Activated B cell treated with CpG ODN at 0.5 μM for 24 hours (primary cell): ENCODE results near the gene SLC10A7. TPM values are rescaled to one million over a fixed set of nuclear protein-coding genes. Genes with fewer than 3 reads are reported as not detected.

ENCODE experiments used
- ATAC-seq: fragments of 200-7000 bp; cut with Tn5 transposase; one replicate; pipeline ENCODE4 v1.10.0; 2021; ENCODE audit warnings: low read depth, mild to moderate bottlenecking, moderate library complexity
- CTCF ChIA-PET: fragments of 350-600 bp; sonication (Branson Sonifier 250); formaldehyde crosslinking; loops from one replicate; lab custom pipeline; 2021; ENCODE audit warnings: antibody characterized with exemption; lab: Charles Lee
- POLR2A ChIA-PET: fragments of 350-600 bp; sonication (Branson Sonifier 250); formaldehyde crosslinking; loops from one replicate; lab custom pipeline; 2021; ENCODE audit warnings: antibody characterized with exemption; lab: Charles Lee
- DNase-seq: peaks from one replicate; pipeline ENCODE4 v3.0.0; 2022
- H3K27ac Mint-ChIP-seq: one replicate; pipeline ENCODE4 v1.8.0; 2020; ENCODE audit warnings: mixed read lengths
- H3K27me3 Mint-ChIP-seq: one replicate; pipeline ENCODE4 v1.8.0; 2021; ENCODE audit warnings: mixed read lengths
- H3K36me3 Mint-ChIP-seq: one replicate; pipeline ENCODE4 v1.8.0; 2021; ENCODE audit warnings: low read depth, mixed read lengths
- H3K4me1 Mint-ChIP-seq: one replicate; pipeline ENCODE4 v1.8.0; 2021; ENCODE audit warnings: mixed read lengths
- H3K4me3 Mint-ChIP-seq: one replicate; pipeline ENCODE4 v1.8.0; 2020; ENCODE audit warnings: mild to moderate bottlenecking, mixed read lengths
- H3K9me3 Mint-ChIP-seq: one replicate; pipeline ENCODE4 v1.8.0; 2020; ENCODE audit warnings: mixed read lengths
- CTCF ChIP-seq: fragments of 200-600 bp; IDR thresholded peaks from one replicate; pipeline ENCODE4 v1.8.0; 2022; ENCODE audit warnings: antibody characterized with exemption, mild to moderate bottlenecking
- intact Hi-C: fragments of 100-400 bp; cut with micrococcal nuclease; formaldehyde crosslinking; loops from one replicate; pipeline ENCODE4 v1.15.1; 2024
- total RNA-seq: library from RNA; stranded (reverse); gene quantifications from 2 replicates; pipeline ENCODE4 v1.2.3, GENCODE V29; 2022

Gene SLC10A7
- total RNA-seq, 1 donor from 2014 or later, result 16.3 TPM

- Mint-ChIP-seq H3K4me1 (peaks cover 5% of the 10 kb centered on the region), H3K27ac (no peak overlapping the region), H3K4me3 (no peak overlapping the region), H3K36me3 (no peaks in the 10 kb centered on the region), H3K9me3 (no peaks in the 10 kb centered on the region), H3K27me3 (no peaks in the 10 kb centered on the region)
- intact Hi-C loops, result loop anchor here (5.0 to 10.0 kb wide), 6 partner anchors 184 to 1524 kb away; partner anchors contain the start of genes POU4F2 and SLC10A7
- ChIA-PET CTCF (interaction anchor here (6.5 kb wide), 1 partner anchor 756 kb away, joined by 58 read pairs; no protein-coding TSS in a partner anchor), POLR2A (no interaction called here)
- ATAC-seq, result no peak
- no peak for TF ChIP-seq CTCF
- DNase-seq, result no peak
Observed at GRCh38 chr4:146340798-146341197, 180.9 kb downstream of the SLC10A7 start.

DNA sequence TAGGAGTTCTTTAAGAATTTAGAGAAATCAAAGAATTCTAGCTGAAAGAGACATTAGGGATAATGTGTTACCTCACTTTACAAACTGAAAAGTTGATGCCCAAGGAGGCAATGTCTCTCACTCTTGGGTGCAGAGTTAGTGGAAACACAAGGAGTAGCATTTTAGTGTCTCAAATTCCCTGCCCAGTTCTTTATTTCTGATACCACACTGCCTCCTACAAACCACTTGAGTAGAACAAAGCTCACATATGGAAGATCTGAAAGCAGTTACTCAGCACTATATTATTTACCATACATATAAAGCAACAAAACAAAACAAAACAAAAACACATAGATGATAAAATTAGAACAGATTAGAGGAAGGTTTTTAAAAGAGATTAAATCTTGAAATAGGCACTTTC is 183.2 kb downstream of the SLC10A7 start:
- no peak overlapping the region for H3K4me3 Mint-ChIP-seq
- no peak overlapping the region for H3K27ac Mint-ChIP-seq
- no peaks in the 10 kb centered on the region for H3K27me3 Mint-ChIP-seq
- no peaks in the 10 kb centered on the region for H3K9me3 Mint-ChIP-seq
- TF ChIP-seq CTCF, result no peak
- ChIA-PET POLR2A (no interaction called here), CTCF (interaction anchor here (0.7 kb wide), 1 partner anchor 758 kb away, joined by 4 read pairs; no protein-coding TSS in a partner anchor)
- peaks cover 5% of the 10 kb centered on the region for H3K4me1 Mint-ChIP-seq
- no peak for ATAC-seq
- no peak for DNase-seq
- H3K36me3 Mint-ChIP-seq, result no peaks in the 10 kb centered on the region
- intact Hi-C loops, result no loop called here

DNA sequence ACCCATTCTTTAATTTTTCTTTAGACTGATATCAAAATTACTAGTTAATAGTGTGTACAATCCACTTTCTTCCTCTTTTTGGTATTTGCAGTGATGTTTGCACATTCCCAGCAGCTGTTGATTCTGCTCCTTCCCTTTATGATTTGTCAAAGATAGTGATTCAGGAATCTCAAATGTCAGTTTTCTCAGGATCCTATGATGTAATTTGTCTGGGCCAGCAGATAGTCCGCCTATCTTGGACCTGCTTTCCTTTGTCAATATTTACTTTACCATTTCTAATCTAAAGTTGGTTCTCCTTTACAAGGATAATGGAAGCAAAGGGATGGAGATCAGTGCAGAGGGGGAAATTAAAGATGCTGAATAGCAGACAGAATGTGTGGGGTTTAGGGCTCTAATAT is 185.3 kb downstream of the SLC10A7 start:
- Mint-ChIP-seq H3K9me3 (no peaks in the 10 kb centered on the region), H3K4me1 (no peaks in the 10 kb centered on the region), H3K4me3 (no peak overlapping the region), H3K36me3 (no peaks in the 10 kb centered on the region), H3K27me3 (no peaks in the 10 kb centered on the region), H3K27ac (no peak overlapping the region)
- CTCF ChIA-PET, result interaction anchor here (1.2 kb wide), 1 partner anchor 760 kb away, joined by 6 read pairs; no protein-coding TSS in a partner anchor
- no peak for ATAC-seq
- POLR2A ChIA-PET, result no interaction called here
- intact Hi-C loops, result no loop called here
- TF ChIP-seq CTCF, result no peak
- no peak for DNase-seq

DNA sequence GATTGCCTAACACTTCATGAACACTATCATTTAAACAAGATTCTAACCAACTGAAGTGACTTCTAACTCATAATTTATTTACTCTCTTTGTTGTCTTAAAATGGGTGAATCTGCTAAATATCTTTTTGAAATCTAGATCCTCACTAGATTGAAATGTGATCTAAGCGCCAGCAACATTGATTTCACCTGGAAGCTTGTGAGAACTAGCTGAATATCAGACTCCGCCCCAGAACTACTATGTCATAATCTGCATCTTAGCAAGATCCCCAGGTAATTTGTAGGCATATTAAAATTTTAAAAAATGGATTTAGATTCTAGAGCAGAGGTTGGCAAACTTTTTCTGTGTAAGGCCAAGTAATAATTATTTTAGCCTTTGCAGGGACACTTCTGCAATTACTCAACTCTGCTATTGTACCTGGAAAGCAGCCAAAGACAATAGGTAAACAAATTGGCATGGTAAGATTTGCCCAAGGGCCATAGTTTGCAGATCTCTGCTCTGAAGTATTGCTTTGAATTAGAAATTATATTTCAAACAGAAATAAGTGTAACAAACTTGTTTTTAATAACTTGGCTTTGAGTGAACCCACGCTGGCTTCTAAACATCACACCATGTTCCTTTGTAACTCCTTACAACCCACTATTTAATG is 185.9 kb downstream of the SLC10A7 start:
- Mint-ChIP-seq H3K4me3 (no peak overlapping the region), H3K27ac (no peak overlapping the region), H3K27me3 (no peaks in the 10 kb centered on the region), H3K36me3 (no peaks in the 10 kb centered on the region), H3K4me1 (no peaks in the 10 kb centered on the region), H3K9me3 (no peaks in the 10 kb centered on the region)
- TF ChIP-seq CTCF, result no peak
- ChIA-PET CTCF (no interaction called here), POLR2A (no interaction called here)
- ATAC-seq (no peak), DNase-seq (no peak)
- intact Hi-C loops, result no loop called here

DNA sequence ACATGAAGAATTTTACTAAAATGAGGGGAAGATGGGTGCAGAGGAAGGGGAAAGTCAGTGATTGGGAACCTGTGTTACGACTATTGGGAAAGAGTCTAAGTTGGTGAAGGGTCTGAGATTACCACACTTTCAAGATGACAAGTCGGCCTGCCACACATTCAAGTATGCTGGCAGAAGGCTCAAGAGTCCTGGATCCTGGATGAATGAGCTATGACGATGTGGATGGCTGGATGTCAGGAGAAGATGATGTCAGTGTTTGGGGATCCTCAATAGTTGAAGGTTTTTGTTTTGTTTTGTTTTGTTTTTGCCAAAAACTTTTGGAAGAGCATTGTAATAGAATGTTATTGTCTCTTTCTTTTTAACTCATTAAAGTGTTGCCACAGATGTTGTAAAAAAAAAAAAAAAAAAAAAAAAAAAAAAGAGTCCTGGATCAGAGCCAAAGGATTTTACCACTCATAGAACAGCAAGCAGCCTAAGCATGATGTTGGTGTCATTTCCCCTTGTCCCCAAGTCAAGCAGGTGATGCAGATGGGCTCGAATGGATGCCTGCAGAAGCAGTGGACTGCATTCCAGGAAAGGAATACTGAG is 186.8 kb downstream of the SLC10A7 start:
- intact Hi-C loops, result no loop called here
- DNase-seq (no peak), ATAC-seq (no peak)
- H3K9me3 Mint-ChIP-seq, result no peaks in the 10 kb centered on the region
- CTCF ChIA-PET, result no interaction called here
- TF ChIP-seq CTCF, result no peak
- H3K4me3 Mint-ChIP-seq, result no peak overlapping the region
- H3K27me3 Mint-ChIP-seq, result no peaks in the 10 kb centered on the region
- POLR2A ChIA-PET, result no interaction called here
- no peak overlapping the region for H3K27ac Mint-ChIP-seq
- no peaks in the 10 kb centered on the region for H3K36me3 Mint-ChIP-seq
- H3K4me1 Mint-ChIP-seq, result no peaks in the 10 kb centered on the region
